Stimulated activated naive CD4-positive, alpha-beta T cell treated with Interleukin-2 at 50 U/mL for 16 hours (primary cell): ENCODE data around the gene DOCK9.

Source experiments
- DNase-seq: peaks from one replicate; lab custom pipeline; 2025; lab: John Stamatoyannopoulos, UW

DOCK9 gene

GRCh38 chr13:98848746-98849145, 129.1 kb downstream of the DOCK9 start:
- no peak for DNase-seq

- no peak for DNase-seq
Observed at GRCh38 chr13:98847780-98848179, 130.1 kb downstream of the DOCK9 start.

GRCh38 chr13:98846986-98847385, 130.9 kb downstream of the DOCK9 start:
- no peak for DNase-seq

- no peak for DNase-seq
Observed at GRCh38 chr13:98846521-98846920, 131.3 kb downstream of the DOCK9 start.

GRCh38 chr13:98845742-98846141, 132.1 kb downstream of the DOCK9 start:
- no peak for DNase-seq

- DNase-seq, result no peak
Observed at GRCh38 chr13:98844021-98844420, 133.8 kb downstream of the DOCK9 start.

- DNase-seq, result no peak
Observed at GRCh38 chr13:98843482-98843877, 134.4 kb downstream of the DOCK9 start.

- peak; percentile 57 for DNase-seq
Observed at GRCh38 chr13:98842858-98843481, 134.9 kb downstream of the DOCK9 start.

GRCh38 chr13:98842070-98842469, 135.8 kb downstream of the DOCK9 start:
- DNase-seq, result no peak

GRCh38 chr13:98839856-98840769, 137.8 kb downstream of the DOCK9 start:
- peak; percentile 10 for DNase-seq

GRCh38 chr13:98838776-98839175, 139.1 kb downstream of the DOCK9 start:
- DNase-seq, result no peak

GRCh38 chr13:98837896-98838295, 140.0 kb downstream of the DOCK9 start:
- no peak for DNase-seq

- DNase-seq, result no peak
Observed at GRCh38 chr13:98835156-98835555, 142.7 kb downstream of the DOCK9 start.

GRCh38 chr13:98834254-98834960, 143.5 kb downstream of the DOCK9 start:
- no peak for DNase-seq

GRCh38 chr13:98831236-98831635, 146.6 kb downstream of the DOCK9 start:
- DNase-seq, result no peak

- no peak for DNase-seq
Observed at GRCh38 chr13:98829541-98829940, 148.3 kb downstream of the DOCK9 start.

- DNase-seq, result no peak
Observed at GRCh38 chr13:98828614-98829013, 149.2 kb downstream of the DOCK9 start.

- no peak for DNase-seq
Observed at GRCh38 chr13:98827449-98827848, 150.4 kb downstream of the DOCK9 start.

GRCh38 chr13:98826146-98826545, 151.7 kb downstream of the DOCK9 start:
- DNase-seq, result no peak

- DNase-seq, result no peak
Observed at GRCh38 chr13:98825659-98826058, 152.2 kb downstream of the DOCK9 start.

- no peak for DNase-seq
Observed at GRCh38 chr13:98824376-98825160, 153.3 kb downstream of the DOCK9 start.

GRCh38 chr13:98823442-98823841, 154.4 kb downstream of the DOCK9 start:
- no peak for DNase-seq
